HG02642 (cell line): ENCODE results near the gene GALNT18.

Experiments
- ATAC-seq: cut with Tn5 transposase; IDR thresholded peaks from one replicate; pipeline ENCODE4 v1.9.1; 2021; ENCODE audit warnings: mild to moderate bottlenecking; ENCODE audit not compliant: unreplicated experiment, poor library complexity

GALNT18 gene

GRCh38 chr11:11626128-11626527 is 4.3 kb upstream of the GALNT18 start:
- no peak for ATAC-seq

- no peak for ATAC-seq
These were observed 3.1 kb upstream of the GALNT18 start for GRCh38 chr11:11624926-11625325.

- ATAC-seq, result no peak
These were observed 2.4 kb upstream of the GALNT18 start for GRCh38 chr11:11624204-11624603.

GRCh38 chr11:11622772-11623171 is 967 bp upstream of the GALNT18 start:
- ATAC-seq, result no peak

GRCh38 chr11:11622340-11622706 is 518 bp upstream of the GALNT18 start:
- ATAC-seq, result no peak

GRCh38 chr11:11620921-11621572 is 758 bp downstream of the GALNT18 start:
- peak; percentile 23 for ATAC-seq

GRCh38 chr11:11620173-11620920 is 1.5 kb downstream of the GALNT18 start:
- ATAC-seq, result no peak

- ATAC-seq, result no peak
These were observed 2.8 kb downstream of the GALNT18 start for GRCh38 chr11:11618973-11619435.

GRCh38 chr11:11615086-11615485 is 6.7 kb downstream of the GALNT18 start:
- ATAC-seq, result no peak

- ATAC-seq, result no peak
These were observed 9.4 kb downstream of the GALNT18 start for GRCh38 chr11:11612439-11612838.

- no peak for ATAC-seq
These were observed 10.4 kb downstream of the GALNT18 start for GRCh38 chr11:11611381-11611780.

- ATAC-seq, result no peak
These were observed 13.0 kb downstream of the GALNT18 start for GRCh38 chr11:11608783-11609232.

- no peak for ATAC-seq
These were observed 14.0 kb downstream of the GALNT18 start for GRCh38 chr11:11607772-11608171.

- ATAC-seq, result no peak
These were observed 15.9 kb downstream of the GALNT18 start for GRCh38 chr11:11605821-11606450.

- ATAC-seq, result no peak
These were observed 16.6 kb downstream of the GALNT18 start for GRCh38 chr11:11605181-11605580.

- ATAC-seq, result no peak
These were observed 17.3 kb downstream of the GALNT18 start for GRCh38 chr11:11604370-11604990.

- no peak for ATAC-seq
These were observed 19.8 kb downstream of the GALNT18 start for GRCh38 chr11:11602011-11602410.

- no peak for ATAC-seq
These were observed 21.5 kb downstream of the GALNT18 start for GRCh38 chr11:11600288-11600687.

GRCh38 chr11:11598243-11598642 is 23.6 kb downstream of the GALNT18 start:
- ATAC-seq, result no peak

GRCh38 chr11:11594162-11594561 is 27.6 kb downstream of the GALNT18 start:
- ATAC-seq, result no peak

GRCh38 chr11:11592146-11592684 is 29.6 kb downstream of the GALNT18 start:
- no peak for ATAC-seq
